GM21529 (cell line): ENCODE data around the gene FOXN3.
A peak's percentile ranks its signal among the peaks of the same experiment; 100 is the strongest.
"Not testable (repeated sequence)": the region's sequence is repeated elsewhere in the genome, so short reads cannot be mapped to it uniquely, and the experiment has no call there.

Source experiments
- ATAC-seq: cut with Tn5 transposase; IDR thresholded peaks from one replicate; pipeline ENCODE4 v1.9.1; 2021; ENCODE audit not compliant: unreplicated experiment

Gene FOXN3

DNA sequence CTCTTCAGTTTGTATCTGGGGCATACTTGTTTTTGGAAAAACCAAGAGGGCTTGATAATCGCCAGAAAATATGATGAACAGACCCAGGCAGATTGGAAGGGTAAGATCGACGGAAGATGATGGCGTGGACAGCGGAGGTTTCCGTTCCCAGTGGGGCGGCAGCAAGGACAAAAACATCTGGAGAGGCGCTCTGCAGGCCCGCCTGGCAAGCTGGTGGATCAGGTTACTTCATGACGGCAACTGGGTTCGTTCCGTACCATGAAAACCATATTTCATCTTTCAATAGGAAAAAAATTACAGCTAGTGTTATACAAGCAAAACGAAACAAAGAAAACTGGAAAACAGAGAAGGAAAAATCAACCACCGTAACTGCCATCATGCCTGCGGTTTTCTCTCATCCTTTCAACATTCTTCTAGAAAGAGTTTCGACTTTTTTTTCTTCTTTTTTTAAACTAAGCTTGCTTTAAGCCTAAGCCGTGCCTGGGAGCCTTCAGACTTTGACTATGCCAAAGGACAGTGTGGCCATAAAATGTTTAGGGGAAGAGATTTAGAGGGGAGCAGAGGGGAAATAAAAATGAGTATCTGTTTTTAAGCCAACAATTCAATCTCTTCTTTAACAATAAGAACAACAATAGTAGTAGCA lies 210.5 kb downstream of the FOXN3 start:
- ATAC-seq, result no peak

GRCh38 chr14:89205137-89205740 lies 211.8 kb downstream of the FOXN3 start:
- ATAC-seq, result no peak

DNA sequence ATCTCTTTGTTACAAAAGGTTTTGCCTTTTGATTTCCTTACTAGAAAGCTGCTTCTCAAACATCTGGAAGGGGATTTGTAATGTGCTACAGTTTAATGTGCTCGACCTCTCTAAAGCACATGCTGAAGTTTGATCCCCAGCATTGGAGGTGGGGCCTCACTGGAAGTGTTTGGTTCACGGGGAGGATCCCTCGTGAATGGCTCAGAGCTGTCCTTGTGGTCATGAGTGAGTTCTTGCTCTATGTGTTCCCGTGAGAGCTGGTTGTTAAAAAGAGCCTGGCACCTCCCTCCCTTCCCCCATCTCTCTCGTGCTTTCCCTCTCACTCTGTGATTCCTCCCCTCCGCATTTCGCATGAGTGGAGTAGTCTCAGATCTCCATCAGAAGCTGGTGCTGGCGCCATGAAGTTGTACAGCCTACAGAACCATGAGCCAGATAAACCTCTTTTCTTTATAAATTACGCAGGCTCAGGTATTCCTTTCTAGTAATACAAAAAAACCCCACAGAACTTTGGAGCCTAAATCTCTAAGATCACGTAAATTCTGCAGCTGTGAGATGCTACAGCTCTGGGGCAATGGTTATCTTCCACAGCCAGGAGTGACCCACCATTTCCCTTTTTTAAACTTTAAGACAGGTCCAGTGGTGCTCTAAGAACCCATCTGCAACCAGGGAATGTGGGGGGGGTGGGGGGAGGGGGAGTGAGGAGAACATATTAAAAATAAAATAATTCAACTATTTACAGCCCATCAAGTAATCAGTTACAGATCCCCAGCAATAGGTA lies 214.4 kb downstream of the FOXN3 start:
- no peak for ATAC-seq

- ATAC-seq, result no peak
These were observed 215.4 kb downstream of the FOXN3 start for GRCh38 chr14:89201645-89202044.

GRCh38 chr14:89199357-89199756 lies 217.7 kb downstream of the FOXN3 start:
- ATAC-seq, result not testable (repeated sequence)

DNA sequence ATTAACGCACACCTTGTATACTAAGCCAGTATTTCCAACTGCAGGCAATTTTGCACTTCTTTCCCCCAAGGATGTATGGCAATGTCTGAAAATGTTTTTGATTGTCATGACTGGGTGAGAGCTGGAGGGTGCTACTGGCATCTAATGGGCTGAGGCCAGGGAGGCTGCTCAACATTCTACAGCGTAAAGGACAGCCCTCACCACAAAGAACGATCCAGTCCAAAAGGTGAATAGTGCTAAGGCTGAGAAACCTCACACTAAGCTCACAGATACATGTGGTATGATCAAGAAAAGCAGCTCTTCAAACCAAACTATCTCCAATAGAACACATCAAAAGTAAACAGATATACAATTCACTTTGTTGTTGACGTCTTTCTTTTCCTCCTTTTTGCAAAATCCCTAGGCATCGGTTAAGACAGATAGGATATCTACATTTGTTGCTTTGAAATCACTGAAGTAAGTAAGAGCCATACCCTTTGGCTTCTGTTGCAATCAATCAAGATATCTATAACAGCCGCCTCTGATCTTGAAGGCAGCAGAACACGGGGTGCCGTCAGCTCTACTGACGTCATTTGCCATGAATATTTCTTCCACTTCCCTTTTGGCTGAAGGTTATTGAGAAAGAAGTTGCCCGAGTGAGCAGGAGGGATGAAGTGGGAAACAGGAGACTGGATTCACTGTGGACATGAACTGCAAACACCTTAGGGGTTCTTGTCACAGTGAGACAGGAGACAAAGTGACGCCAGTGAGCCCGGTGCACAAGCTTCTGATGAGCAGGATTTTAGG lies 218.3 kb downstream of the FOXN3 start:
- no peak for ATAC-seq

DNA sequence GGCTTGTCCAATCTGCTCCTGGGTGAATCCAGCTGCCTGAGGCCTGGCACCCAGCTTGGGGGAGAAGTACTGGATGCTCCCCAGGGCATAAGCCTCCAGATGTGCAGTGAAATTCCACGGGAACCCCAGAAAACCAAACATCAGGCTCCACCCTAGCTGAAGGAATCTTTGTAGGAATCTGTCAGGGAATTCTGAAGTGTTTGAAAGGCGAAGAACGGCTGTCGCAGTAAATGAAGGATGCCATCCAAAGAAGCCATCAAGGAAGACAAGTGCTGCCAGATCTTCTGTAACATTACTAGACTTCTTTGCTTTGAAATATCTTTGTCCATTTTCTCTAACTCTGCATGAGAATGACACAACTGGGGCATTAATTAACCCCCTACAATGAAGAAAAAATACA lies 219.4 kb downstream of the FOXN3 start:
- no peak for ATAC-seq

- no peak for ATAC-seq
These were observed 220.5 kb downstream of the FOXN3 start for GRCh38 chr14:89196545-89196944.

- no peak for ATAC-seq
These were observed 222.7 kb downstream of the FOXN3 start for GRCh38 chr14:89194376-89194775.

- no peak for ATAC-seq
These were observed 226.1 kb downstream of the FOXN3 start for GRCh38 chr14:89190765-89191513.

DNA sequence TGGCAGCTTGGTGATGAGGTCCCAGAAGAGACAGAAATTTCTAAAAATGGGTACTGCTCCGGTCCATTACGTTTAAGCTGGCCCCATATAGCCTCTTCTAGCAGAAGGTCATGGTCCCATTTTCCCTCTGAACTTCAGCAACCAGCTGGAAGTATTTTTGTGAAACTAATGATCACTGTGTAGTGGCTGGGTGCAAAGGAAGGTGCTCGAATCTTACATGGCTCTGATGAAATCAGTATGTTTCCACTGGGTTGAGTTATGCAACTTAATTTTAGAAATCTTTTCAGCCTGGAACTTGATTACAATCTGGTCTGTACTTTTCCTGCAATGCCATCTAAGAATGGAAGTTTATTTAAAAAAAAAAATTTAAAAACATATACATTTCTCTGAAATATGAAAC lies 228.5 kb downstream of the FOXN3 start:
- no peak for ATAC-seq

DNA sequence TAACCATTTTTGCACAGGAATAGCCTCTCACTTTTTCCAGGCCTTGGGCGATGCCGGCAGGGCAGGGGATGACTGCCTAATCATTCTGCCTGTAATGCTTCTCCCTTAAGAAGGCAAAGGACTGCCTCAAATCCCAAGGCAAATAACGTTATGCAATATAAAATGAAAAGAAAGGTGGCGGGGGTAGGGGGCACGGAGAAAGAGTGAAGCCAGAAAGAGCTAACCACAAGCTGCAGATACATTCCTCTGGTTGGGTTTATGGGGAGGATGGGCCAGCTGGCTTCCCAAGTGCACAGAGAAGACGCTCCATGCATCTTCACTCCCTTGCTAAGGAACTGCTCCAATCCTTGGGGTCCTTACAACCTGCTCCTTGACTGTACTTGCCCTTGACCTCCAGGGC lies 229.5 kb downstream of the FOXN3 start:
- no peak for ATAC-seq

DNA sequence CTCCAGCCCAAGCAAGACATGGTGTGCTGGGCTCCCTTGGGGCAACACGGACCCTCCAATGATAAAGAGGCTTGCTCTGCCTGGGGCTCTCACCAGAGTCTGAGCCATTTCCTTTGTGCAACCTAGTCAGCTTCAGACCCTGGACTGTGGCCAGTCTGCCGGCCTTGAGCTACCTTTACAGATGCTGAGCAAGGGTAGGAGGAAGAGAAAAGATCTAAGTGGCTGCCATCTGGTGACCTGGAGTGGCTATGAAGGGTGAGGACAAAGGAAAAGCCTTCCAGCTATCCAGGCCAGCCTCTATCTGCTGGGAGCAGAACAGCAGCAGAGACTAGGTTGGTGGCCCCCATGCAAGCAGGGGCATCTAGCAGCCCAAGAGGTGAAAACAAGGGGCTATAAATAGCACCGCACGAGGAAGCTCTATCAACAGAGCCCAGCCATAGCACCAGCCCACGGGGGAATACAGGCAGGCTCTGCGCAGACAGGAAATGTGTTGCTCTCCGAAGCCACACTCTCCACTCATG lies 230.1 kb downstream of the FOXN3 start:
- ATAC-seq, result peak; percentile 60

DNA sequence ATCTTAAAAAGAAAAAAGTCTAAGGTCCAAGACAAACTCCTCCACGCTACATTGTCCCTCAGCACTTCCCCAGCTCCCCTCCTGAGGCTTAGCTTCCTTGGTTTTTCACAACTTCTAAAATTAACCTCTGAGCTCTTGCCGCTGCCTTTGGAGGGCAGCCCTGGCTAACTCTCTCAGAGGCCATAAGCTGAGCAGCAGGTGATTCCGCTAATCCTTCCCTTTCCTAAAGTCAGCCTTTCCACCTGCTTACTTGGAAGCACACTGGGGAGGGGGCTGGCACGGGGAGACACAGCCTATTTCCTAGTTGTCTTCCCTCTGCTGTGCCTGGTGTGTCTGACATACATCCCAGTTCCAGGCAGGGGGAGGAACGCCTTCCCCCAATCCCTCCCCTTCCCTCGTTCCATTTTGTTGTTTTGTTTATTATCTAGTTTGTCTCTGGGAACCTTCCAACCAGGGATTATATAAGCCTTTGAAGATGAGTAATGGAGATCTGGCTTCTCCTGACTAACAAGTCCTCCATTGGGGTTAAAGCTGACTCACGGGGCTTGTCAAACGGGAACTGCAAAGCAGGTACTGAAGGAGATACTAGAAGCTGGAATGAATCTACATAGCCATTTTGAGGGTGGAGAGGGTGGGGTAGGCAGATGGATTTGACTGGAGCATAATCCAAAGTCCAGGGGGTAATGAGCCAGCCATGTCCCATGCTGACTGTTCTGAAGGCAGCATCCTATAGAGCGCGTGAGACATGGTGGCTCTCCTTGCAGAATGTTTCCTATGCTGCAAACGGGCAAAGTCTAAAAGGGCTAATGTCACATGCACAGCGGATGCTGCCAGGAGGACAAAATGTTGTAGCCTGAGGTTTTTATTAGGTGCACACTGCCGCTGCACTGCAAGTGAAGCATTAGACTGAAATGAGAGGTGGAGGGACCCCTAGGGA lies 230.8 kb downstream of the FOXN3 start:
- no peak for ATAC-seq

DNA sequence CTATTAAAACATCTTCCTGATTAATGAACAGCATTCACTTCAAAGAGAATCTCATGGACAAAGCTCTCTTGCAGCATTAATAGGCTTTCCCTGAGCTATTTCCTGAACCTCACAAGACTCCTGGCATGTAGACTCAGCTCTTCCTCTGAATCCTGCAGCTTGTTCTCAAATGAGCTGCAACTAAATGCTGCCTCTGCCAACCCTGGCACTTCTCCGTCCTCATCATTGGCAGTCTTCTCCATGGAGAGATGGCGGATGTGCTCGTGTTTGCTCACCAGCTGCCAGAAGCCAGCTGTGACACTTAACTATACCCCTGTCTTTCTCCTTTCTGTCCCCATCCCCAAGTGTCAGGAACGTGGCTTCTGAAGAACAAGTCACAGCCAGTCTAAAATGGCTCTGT lies 232.1 kb downstream of the FOXN3 start:
- no peak for ATAC-seq

DNA sequence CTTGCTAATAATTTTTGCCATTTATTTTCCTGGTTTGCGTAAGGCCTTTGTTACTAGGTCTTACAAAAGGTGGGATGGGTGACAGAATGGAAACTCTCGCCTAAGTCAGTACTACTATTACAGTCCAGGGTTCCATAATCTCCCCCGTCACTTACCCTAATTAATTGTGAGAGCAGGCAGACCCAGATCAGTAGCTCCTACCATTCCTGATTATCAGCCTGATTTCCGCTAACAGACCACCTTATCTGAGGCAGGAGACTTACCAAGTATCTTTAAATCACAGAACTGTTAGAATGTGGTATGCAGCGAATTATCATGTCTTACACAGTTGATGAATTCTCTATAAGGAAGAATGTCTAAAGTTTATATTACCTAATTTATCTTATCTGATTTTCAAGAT lies 234.7 kb downstream of the FOXN3 start:
- no peak for ATAC-seq

GRCh38 chr14:89180546-89180945 lies 236.5 kb downstream of the FOXN3 start:
- ATAC-seq, result no peak

DNA sequence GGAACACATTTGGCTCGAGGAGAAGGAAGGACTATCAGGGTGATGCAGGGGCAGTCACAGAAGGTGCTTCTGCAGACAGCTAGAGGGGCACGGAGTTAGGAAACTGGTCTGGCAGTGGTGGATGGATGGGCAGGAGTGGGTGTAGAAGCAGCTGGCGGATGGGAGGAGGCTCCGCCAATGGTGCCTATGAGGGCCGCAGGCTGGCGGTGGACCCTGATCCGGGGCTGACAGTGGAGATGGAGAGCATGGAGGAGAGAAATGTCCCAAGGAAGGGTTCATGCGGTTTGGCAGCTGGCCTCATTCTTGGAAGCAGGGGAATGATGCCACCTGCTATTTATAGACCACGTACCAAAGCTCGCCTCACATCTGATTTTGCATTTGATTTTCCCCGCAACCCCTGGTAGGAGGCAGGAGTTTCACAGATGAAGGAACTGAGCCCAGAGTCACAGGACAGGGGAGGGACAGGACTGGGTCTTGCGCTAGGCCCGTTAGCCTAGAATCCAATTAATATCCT lies 237.1 kb downstream of the FOXN3 start:
- ATAC-seq, result no peak

DNA sequence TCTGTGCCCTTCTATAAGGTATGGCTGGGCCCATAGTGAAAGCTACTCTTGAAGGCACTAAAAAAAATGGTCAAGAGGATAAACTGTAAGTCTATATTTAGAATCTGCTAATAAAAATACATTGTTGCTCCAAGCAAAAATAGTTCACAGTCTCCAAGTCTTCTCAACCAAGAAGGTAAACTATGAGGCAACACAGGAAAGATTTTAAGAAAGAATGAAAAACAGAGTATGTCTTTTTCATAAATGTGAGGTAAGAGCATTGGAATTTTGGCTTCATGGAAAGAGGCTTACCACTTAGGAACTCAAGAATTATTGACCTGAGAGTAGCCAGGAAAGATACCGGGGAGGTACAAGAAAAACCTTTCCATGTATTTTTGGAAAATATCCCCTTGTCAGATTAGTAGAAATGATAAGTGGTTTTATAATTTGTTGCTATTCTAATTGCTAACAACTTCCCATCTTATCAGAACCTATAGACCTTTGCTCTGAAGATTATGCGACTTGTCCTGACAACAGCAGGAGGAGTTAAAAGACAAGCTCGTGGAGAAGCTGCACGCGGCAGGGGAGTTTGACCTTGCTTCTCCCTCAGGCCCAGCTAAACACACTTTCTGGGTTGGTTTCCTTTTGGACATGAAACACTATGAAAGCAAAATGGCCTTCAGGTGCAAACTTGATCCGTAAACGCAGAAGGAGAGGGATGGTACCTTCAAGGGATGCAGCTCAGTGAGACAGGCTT lies 238.1 kb downstream of the FOXN3 start:
- ATAC-seq, result no peak
